ENCODE measurements around the gene DPYD.
"Not testable (repeated sequence)": the region's sequence is repeated elsewhere in the genome, so short reads cannot be mapped to it uniquely, and the experiment has no call there.

Gene DPYD

DNA sequence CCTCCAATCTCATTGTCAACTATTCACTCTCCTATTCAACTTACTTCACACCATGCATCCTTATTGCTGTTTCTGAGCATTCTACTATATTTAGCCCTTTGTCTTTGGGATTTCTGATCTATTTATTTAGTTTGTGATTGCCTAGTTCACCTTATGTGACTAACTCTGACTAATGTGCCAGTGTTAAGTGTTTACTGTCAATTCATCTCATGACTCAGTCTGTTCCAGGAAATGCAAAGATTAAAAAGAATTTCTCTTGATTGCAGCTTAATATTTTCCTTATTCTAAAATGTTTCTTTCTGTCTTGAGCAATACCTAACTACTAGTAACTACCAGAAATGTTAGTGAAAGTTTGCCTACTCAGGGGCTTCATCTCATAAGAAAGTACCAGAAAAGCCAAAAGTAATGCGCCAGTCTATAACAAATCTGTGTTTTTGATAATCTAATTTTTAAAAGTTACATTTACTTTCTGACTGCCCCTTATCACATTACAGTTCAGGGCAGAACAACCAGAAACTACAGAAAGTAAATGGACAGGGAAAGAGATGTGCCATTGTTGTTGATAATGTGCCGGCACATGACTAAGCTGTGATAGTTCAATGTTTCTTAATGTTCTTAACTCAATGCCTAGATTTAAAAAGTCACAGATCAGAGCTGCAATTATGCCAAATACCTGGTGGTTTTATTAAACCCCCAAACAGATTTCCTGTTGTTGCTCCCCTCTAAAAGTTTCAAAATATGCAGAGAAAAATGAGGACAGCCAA lies 642.8 kb downstream of the DPYD start:
- no peak for DNase-seq (ENCODE audit: low spot score)

DNA sequence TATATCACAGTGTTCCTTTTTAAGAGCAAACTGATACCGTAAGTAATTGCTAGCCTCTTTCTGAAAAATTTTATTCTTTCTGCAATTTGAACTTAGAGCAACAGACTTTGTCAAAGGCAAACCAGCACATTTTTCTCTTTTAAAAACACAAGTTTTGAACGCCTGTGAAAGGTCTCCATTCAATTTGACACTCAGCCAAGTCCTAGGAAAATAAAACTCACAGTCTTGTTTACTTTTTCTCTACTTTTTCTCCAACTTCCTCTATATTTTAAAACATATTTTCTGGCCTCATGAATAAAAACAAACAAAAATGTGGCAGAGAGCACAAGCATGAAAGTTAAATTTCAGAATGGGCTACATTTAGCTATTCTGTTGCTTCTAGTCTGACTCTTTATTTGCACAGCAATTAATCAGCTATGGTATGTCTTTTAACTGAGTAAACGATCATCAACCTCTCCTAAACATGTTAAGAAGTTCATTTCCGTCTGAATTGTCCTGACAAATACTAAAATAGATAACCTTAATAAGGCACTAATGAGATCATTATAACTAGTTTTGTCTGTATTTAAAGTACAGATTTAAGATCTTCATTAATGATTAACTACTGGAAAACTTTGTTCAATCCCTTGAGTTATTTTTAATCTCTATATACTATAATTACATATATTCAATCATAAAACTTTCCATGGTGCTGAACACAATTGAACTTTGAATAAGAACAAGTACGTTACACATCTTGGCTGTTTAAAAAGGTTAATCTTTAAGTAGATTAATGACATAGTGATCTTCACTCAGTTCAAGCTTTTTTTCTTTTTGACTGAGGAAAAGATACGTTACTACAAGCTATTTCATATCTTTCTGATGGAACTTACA lies 648.7 kb downstream of the DPYD start:
- DNase-seq (ENCODE audit: low spot score): no peak

DNA sequence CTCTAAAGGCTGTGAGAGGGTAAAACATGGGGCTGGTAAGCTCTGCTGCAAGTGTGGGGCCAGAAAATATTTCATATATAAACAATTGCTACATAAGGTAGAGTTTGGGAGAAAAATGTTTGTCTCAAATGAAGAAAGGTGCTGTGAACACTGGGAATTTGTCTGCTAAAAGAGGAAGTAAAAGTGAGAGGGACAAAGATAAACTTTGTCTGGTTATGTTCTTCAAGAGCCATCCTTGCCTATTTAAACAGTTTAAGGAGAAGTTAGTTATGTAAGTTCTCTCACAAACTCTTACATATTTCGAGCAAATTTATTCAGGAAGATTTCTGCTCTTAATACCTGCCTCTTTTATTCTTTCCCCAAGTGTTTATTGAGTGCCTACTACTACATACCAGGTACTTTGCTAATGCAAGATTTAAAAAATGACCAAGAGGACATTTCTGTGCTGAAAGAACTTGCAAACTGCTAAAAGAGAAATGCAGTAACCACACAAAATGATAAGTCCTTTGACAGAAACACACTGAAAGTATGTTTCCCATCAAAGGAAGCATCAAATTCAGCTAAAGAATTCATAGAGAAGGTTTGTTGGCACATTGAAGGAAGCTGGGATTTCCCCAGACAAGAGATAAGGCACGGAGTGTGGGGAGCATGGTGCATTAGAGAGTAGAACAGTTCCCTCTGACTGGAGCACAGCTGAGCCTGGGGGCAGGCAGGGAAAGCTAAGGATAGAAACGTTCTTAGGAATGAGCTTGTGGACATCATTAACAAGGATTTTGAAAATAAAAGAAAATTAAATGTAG lies 650.1 kb downstream of the DPYD start:
- DNase-seq (ENCODE audit: low spot score): no peak

DNA sequence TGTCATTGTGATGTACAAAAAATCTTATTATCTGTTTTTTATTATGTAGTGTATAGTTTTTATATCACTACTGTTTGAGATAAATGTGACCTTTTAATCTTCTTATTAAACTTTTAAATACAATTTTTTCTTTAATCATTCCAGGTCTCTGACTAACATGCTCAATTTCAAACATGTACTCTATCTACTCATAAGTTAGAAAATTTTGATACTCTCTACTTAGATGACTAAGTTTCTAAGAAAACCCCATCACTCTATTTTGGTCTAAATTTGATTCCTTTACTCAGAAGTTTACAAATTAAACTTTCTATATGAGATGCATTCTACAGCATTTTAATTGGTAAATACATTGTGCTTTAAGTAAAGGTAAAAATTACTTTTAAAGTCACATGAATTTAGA lies 655.2 kb downstream of the DPYD start:
- no peak for DNase-seq (ENCODE audit: low spot score)

DNA sequence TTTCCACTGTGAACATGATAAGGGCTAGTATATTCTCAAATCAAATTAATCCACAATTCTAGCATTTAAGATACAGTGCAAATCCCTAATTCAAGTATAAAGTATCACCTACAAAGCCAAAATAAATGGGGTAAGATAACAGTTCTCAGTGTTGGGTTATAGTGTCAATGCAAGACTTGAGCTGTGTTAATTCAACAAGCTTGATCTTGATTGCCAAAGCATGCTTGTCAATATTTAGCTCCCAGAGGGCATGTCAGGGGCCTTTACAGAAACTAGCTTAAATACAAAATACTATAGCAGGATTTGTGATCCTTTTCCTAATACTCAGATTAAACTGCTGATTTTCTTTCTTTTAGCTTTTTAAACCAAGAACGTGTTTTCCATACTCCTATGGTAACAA lies 658.0 kb downstream of the DPYD start:
- no peak for DNase-seq (ENCODE audit: low spot score)

DNA sequence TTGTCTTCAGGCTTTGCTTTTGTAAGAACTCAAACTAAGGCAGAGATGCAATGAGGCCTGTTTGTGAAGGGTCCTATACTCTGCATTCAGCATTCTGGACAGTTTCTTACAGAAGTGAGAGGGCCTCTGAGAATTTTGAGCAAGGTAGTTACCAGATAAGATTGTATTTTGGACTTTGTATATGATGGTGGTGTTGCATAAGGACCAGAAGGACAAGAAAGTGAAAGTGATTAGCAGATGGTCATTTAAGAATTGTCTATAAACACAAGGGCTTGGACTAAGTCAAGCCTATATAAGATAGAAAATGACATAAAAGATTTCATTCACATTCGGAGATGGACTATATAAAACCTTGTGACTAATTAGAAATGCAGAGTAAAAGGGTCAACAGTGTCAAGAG lies 662.2 kb downstream of the DPYD start:
- DNase-seq (ENCODE audit: low spot score): no peak

DNA sequence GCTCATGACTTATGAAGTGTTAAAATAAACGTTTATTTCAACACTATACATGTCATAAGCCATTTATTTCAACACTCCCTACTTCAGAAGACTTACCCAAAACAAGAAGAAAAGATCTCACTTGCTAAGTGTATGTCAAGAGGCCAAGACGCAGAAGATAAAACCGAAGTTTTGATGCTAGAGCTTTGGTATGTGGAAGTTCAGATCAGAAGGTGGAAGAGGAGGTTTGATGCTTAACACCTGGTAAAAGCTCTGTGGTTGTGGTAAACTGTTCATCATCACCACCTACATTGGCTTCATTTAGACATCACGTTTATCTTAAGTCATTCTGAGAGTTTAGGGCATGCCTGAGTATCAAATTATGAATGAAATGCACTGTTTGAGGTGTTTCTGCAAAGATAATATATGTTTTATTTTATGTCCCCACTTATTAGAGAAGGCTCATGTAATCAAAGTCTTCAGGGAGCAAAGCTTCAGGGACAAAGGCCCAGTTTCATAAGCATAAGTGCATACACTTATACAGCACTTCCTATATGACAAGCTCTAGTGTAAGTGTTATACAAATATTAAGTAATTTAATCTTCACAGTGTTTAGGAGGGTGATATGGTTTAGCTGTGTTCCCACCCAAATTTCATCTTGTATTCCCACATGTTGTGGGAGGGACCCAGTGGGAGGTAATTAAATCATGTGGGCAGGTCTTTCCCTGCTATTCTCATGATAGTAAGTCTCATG lies 665.9 kb downstream of the DPYD start:
- DNase-seq (ENCODE audit: low spot score): no peak

DNA sequence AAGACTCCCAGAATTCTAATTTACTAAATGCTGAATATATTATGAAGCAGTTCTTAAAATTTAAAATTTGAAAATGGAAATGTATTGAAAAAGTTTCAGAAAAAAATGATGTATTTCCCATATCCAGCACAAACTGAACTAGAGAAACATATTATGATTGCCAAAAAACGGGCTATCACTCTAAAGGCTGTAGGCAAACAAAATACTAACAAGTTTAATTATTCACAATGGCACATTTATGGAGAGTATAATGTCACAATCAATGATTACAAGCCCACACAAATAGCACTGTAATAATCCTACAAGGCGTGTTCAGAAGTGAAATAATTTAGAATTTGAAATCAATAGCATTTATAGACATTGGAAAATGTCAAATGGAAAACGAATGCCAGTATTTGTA lies 667.9 kb downstream of the DPYD start:
- no peak for DNase-seq (ENCODE audit: low spot score)

DNA sequence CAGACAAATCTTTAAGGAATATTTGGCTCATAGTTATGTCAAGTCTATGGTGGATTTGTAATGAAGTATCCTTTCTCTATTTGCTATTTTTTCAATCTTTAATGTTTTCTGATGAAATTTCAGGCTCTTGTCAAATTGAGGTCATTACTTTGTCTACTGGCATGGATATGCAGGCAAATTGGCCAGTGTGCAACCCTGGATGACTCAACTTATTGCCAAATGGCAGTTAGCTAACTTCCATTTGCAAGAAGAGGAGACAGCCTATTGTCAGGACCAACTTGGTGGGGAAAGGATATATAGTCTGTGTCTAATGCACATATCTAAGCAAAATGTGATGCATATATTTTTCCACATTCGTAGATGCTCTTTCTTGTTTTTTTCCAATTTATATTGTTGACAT lies 668.8 kb downstream of the DPYD start:
- DNase-seq (ENCODE audit: low spot score): no peak

DNA sequence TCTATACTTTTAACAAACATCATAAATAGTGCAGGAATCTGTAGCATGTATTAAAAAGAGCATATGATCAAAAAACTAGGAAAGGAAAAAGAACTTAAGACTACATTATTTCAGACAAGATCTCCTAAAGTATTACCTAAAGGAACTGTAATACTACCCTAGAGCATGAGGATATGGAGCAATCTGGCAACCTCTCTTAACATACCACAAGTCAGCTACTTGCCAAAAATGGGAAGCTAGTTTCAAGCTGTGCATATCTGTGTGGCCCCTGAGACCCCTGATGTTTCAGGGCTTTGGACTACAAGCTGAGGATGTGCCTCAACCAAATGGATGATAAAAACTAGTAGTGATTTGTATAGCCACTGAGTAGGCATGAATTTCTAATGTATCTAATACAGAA lies 673.6 kb downstream of the DPYD start:
- DNase-seq (ENCODE audit: low spot score): no peak

DNA sequence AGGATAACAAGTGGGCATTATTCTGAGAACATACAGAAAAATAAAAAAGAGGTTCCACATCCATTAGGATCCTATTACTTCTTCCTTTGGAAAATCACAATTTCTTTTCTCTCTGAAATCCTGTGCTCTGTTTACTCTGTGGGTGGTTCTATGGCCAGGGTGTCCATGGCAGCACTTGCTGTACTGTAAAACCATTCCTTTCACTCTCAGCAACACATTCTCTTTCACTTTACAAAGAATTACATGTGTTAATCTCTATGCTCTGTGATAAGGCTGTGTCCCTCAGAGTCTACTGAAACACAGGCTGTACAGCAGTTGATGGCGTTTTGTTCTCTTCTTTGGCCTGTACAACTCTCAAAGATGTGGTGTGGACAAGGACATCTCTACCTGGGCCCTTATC lies 675.2 kb downstream of the DPYD start:
- DNase-seq (ENCODE audit: low spot score): no peak

DNA sequence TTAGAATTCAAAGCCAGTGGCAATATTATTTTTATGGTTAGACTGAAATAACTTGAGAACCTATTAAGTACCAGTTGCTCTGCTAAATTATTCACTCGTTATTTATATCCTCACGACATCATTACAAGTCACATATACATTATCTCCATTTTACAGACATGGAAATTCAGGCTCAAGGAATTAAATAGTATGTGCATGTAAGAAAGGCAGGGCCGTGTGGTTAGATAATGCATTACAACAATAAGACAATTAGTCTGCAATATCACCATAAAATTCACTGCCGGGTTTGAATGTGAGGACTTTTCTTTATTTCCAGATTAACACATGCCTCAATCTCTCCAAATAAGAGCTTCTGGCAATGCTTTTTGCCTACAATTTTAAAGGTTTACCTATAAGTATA lies 675.8 kb downstream of the DPYD start:
- DNase-seq (ENCODE audit: low spot score): no peak

DNA sequence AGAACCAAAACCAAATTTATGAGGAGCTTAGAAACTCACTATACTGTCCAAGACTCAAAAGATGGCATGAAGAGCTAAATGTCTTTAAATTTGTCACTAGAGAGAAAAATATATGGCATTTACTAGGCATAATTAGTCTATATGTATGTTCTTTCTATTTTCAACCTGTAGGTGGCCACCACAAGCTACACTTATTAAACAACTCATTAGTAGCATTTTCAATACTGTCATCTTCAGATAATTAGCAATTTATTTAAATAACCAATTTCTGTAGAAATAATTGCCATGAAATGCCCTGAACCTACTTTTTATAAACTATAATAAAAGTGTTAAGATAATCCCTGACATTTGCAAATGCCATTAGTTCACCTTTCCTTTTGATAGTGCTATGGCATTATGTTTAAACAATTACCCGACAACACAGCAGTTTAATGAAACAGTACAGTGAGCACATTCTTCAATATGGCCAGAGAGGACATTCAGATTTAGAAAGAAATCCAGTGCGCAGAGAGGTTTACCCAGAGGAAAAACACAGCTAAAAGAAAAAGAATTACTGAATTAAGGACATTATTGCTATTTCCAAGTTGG lies 676.8 kb downstream of the DPYD start:
- DNase-seq (ENCODE audit: low spot score): no peak

DNA sequence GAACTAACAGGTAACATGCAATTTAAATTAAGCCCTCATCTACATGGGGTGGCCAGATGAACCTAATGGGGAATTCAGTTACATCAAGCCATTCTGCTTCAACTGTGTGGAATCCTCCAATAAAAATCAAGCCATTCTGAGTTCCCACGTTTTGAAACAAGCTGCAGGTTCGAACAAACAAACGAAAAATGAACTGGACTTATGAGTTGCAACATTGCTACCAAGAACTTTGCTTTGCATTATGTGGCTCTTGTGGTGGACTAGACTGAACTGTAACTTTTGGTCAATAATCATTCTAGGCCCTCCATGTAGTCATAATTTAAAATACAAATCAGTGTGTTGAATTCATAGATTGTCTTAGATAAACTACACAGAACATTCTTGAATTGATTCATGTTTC lies 682.0 kb downstream of the DPYD start:
- no peak for DNase-seq (ENCODE audit: low spot score)

DNA sequence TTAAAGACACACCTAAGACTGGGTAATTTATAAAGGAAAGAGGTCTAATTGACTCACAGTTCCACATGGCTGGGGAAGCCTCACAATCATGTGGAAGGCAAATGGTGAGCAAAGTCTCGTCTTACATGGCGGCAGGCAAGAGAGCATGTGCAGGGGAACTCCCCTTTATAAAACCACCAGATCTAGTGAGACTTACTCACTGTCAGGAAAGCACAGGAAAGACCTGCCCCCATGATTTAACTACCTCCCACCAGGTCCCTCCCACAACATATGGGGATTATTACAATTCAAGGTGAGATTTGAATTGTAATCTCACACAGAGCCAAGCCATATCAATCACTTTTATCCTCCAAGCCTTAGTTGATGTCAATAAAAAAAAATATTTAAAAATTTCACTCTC lies 689.5 kb downstream of the DPYD start:
- not testable (repeated sequence) for DNase-seq (ENCODE audit: low spot score)

DNA sequence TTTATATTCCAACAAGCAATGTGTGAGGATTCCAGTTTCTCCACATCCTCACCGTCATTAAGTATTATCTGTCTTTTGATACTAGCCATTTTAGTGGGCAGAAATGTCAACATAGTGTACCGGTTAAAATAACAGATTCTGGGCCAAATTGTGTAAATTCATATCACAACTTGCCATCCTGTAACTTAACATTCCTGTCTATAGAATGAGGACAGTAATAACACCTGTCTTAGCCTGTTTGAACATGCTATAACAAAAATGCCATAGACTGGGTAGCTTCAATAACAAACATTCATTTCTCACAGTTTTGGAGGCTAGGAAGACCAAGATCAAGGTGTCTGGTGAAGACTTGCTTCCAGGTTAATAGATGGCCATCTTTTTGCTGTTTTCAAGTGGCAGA lies 708.2 kb downstream of the DPYD start:
- no peak for DNase-seq (ENCODE audit: low spot score)

DNA sequence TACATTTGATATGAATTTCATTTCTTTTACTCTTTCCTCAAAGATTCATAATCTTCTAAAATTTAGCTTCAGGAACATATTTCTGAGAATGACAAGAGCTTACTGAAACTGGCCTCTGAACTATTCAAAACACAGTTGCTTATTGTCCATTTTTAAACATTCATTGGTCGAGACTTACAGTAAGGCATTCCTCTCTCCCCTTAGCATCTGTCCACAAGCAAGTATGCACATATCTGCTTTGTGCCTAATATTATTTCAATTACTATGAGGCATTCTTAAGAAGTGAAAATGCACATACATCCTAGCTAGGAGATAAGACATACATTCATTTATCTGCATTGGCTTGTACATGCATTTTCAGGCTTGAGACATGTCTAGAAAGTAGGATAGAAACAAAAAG lies 710.5 kb downstream of the DPYD start:
- DNase-seq (ENCODE audit: low spot score): no peak

DNA sequence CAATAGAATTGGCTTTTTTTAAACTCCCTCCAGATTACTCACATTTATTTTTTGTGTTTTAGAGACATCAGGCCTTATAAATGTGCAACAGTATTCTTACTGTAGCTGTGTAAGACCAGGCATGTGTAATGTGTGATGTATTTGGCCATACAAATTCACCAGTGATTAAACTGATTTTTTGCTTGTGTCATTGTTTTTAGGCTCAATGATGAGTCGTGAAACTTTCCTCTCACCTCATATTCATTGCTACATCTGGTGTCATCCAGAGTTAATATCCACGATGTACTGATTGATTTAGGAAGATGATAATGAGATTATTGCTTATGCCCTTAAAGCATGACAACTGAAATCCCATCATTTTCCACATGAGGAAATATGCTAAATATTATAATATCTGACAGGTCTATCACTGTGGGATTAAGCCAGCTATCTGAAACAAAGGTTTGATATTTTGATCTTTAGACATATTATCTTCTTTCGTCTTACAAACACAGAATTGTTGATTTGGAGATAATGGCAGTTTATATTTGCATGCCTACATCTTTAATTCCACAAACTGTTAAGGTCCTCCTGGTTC lies 711.4 kb downstream of the DPYD start:
- no peak for DNase-seq (ENCODE audit: low spot score)

DNA sequence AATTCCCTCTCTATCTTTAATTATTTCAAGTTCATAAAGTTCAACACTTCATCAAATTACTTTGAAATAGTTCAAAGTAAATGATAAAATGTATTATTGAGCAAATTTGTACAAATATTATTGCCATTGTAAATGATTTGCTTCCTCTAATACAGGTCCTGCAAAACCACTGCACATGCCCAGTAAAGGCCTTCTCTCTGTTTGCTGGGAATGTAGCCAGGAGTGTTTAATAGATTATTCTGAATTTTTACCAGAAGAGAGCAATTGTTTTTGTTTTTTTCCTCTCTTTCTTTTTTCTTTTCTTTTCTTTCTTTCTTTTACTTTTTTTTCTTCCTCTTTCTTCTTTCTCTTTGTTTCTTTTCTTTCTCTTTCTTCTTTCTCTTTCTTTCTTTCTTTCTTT lies 713.0 kb downstream of the DPYD start:
- peak; percentile 18 for DNase-seq (ENCODE audit: low spot score)

DNA sequence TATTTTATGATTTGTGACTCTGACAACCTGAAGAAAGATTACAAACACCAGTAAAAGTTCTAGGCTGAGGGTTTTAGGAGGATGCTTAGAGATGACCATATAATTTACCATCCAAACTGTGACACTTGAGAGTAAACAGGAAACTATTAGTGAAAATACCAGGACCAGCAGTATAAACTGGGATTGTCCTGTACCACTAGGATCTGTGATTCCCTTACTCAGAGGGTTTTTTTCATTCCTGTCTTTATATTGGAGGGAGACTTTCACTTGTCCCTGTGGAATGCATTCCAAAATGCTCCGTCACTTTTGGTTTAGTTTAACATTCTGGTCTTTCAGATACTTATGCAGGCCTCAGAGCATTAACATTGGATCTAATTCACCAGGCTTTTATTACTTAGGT lies 716.4 kb downstream of the DPYD start:
- no peak for DNase-seq (ENCODE audit: low spot score)

Data from putamen (tissue), 1 donor.